Stomach smooth muscle (tissue), 2 donors: Measurements from ENCODE around the gene SMURF2.
"Not testable (repeated sequence)": the region's sequence is repeated elsewhere in the genome, so short reads cannot be mapped to it uniquely, and the experiment has no call there.

Experiments used
- H3K27ac ChIP-seq: one replicate; pipeline ENCODE4 v1.7.0; 2013; ENCODE audit warnings: mild to moderate bottlenecking, low read length, inconsistent platforms
- H3K27me3 ChIP-seq, 2 donors: one replicate each; pipeline ENCODE4 v1.7.0; 2013; ENCODE audit warnings: low read length in 2 of 2; ENCODE audit not compliant: insufficient read depth in 2 of 2, control insufficient read depth in 1 of 2
- H3K36me3 ChIP-seq, 2 donors: one replicate each; pipeline ENCODE4 v1.7.0; 2013; ENCODE audit warnings: low read length in 2 of 2; ENCODE audit not compliant: control insufficient read depth in 2 of 2, insufficient read depth in 2 of 2
- H3K4me1 ChIP-seq: one replicate; pipeline ENCODE4 v1.7.0; 2013; ENCODE audit warnings: low read length; ENCODE audit not compliant: control insufficient read depth, insufficient read depth
- H3K4me3 ChIP-seq, 2 donors: one replicate each; pipeline ENCODE4 v1.7.0; 2013; ENCODE audit warnings: low read length in 2 of 2
- H3K9ac ChIP-seq, 2 donors: one replicate each; pipeline ENCODE4 v1.7.0; 2013; ENCODE audit warnings: low read length in 2 of 2, mild to moderate bottlenecking in 1 of 2
- H3K9me3 ChIP-seq, 2 donors: one replicate each; pipeline ENCODE4 v1.7.0; 2013; ENCODE audit warnings: low read length in 2 of 2; ENCODE audit not compliant: control insufficient read depth in 2 of 2
- donor health status: healthy.
- donor health status: Pancreatic carcinoma.

The SMURF2 gene

GRCh38 chr17:64614266-64615027 lies 47.7 kb downstream of the SMURF2 start:
- Histone ChIP-seq H3K4me1 (peaks cover 4% of the 10 kb centered on the region), H3K27me3 (no peaks in the 10 kb centered on the region), H3K36me3 (no peaks in the 10 kb centered on the region), H3K9ac (no peak overlapping the region), H3K9me3 (no peaks in the 10 kb centered on the region), H3K4me3 (no peak overlapping the region), H3K27ac (no peak overlapping the region)

DNA sequence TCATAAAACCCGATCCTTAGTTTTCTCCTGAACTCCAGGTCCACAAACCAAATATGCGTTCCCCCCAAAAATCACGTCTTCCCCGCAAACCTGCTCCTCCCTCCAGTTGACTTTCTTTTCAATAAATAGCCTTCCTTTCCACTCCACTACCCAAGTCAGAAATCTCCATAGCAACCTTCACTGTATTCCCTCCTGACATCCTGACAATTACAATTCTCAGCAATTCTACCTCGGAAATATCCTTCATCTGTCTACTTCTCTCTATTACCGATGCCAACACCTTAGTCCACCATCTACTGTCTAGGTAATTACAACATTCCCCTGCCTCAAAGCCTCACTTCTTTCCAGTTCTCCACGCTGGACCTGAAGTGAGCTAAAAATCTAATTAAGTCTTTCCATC lies 50.7 kb downstream of the SMURF2 start:
- Histone ChIP-seq H3K36me3 (no peaks in the 10 kb centered on the region), H3K4me3 (no peak overlapping the region), H3K9ac (no peak overlapping the region), H3K4me1 (peaks cover 4% of the 10 kb centered on the region), H3K27me3 (no peaks in the 10 kb centered on the region), H3K27ac (no peak overlapping the region), H3K9me3 (no peaks in the 10 kb centered on the region)

DNA sequence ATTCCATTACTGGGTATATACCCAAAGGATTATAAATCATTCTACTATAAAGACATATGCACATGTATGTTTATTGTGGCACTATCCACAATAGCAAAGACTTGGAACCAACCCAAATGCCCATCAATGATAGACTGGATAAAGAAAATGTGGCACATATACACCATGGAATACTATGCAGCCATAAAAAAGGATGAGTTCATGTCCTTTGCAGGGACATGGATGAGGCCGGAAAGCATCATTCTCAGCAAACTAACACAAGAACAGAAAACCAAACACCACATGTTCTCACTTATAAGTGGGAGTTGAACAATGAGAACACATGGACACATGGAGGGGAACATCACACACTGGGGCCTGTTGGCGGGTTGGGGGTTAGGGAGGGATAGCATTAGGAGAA lies 51.9 kb downstream of the SMURF2 start:
- H3K9ac ChIP-seq, H3K36me3 ChIP-seq, H3K4me3 ChIP-seq, H3K27ac ChIP-seq, H3K4me1 ChIP-seq, H3K9me3 ChIP-seq, H3K27me3 ChIP-seq: not testable (repeated sequence)

GRCh38 chr17:64608571-64608981 lies 53.5 kb downstream of the SMURF2 start:
- no peak overlapping the region for H3K27ac ChIP-seq
- H3K27me3 ChIP-seq = no peaks in the 10 kb centered on the region
- H3K4me3 ChIP-seq = no peak overlapping the region
- H3K4me1 ChIP-seq = no peaks in the 10 kb centered on the region
- no peaks in the 10 kb centered on the region for H3K9me3 ChIP-seq
- H3K9ac ChIP-seq = no peak overlapping the region
- no peaks in the 10 kb centered on the region for H3K36me3 ChIP-seq

GRCh38 chr17:64607862-64608565 lies 54.1 kb downstream of the SMURF2 start:
- Histone ChIP-seq H3K27ac (no peak overlapping the region), H3K4me1 (no peaks in the 10 kb centered on the region), H3K4me3 (no peak overlapping the region), H3K36me3 (no peaks in the 10 kb centered on the region), H3K9me3 (no peaks in the 10 kb centered on the region), H3K9ac (no peak overlapping the region), H3K27me3 (no peaks in the 10 kb centered on the region)

GRCh38 chr17:64604532-64604931 lies 57.6 kb downstream of the SMURF2 start:
- H3K4me1 ChIP-seq, H3K27me3 ChIP-seq, H3K4me3 ChIP-seq, H3K36me3 ChIP-seq, H3K9me3 ChIP-seq, H3K27ac ChIP-seq, H3K9ac ChIP-seq: not testable (repeated sequence)

- no peaks in the 10 kb centered on the region for H3K4me1 ChIP-seq
- no peak overlapping the region for H3K9ac ChIP-seq
- H3K4me3 ChIP-seq = no peak overlapping the region
- H3K36me3 ChIP-seq = no peaks in the 10 kb centered on the region
- H3K9me3 ChIP-seq = no peaks in the 10 kb centered on the region
- no peak overlapping the region for H3K27ac ChIP-seq
- no peaks in the 10 kb centered on the region for H3K27me3 ChIP-seq
These were observed 58.1 kb downstream of the SMURF2 start for GRCh38 chr17:64603987-64604386.

- Histone ChIP-seq H3K27me3 (no peaks in the 10 kb centered on the region), H3K4me1 (no peaks in the 10 kb centered on the region), H3K9me3 (no peaks in the 10 kb centered on the region), H3K9ac (no peak overlapping the region), H3K36me3 (no peaks in the 10 kb centered on the region), H3K27ac (no peak overlapping the region), H3K4me3 (no peak overlapping the region)
These were observed 62.3 kb downstream of the SMURF2 start for GRCh38 chr17:64599827-64600226.

DNA sequence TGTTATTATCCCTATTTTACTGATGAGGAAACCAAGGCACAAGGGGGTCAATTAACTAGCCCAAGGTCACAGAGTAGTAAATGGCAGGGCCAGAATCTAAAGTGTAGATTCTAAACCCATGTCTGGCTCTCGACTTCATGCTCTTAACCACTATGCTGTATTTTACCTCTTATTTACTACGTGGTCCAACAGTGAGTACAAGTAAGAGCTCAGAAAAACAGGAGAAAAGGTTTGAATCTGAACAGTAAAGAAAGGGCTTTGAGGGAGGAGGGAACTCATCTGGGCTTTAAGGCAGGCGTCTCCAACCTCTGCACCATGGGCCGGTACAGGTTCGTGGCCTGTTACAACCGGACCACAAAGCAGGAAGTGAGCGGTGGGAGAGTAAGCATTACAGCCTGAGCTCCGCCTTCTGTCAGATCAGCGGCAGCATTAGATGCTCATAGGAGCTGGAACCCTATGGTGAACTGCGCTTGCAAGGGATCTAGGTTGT lies 62.9 kb downstream of the SMURF2 start:
- Histone ChIP-seq H3K4me1 (no peaks in the 10 kb centered on the region), H3K4me3 (no peak overlapping the region), H3K9ac (no peak overlapping the region), H3K9me3 (no peaks in the 10 kb centered on the region), H3K27me3 (no peaks in the 10 kb centered on the region), H3K27ac (no peak overlapping the region), H3K36me3 (no peaks in the 10 kb centered on the region)

GRCh38 chr17:64598672-64599071 lies 63.4 kb downstream of the SMURF2 start:
- no peaks in the 10 kb centered on the region for H3K9me3 ChIP-seq
- no peaks in the 10 kb centered on the region for H3K36me3 ChIP-seq
- no peak overlapping the region for H3K27ac ChIP-seq
- H3K4me3 ChIP-seq = no peak overlapping the region
- no peaks in the 10 kb centered on the region for H3K27me3 ChIP-seq
- H3K4me1 ChIP-seq = no peaks in the 10 kb centered on the region
- H3K9ac ChIP-seq = no peak overlapping the region

- Histone ChIP-seq H3K27me3 (no peaks in the 10 kb centered on the region), H3K4me3 (no peak overlapping the region), H3K4me1 (no peaks in the 10 kb centered on the region), H3K9ac (no peak overlapping the region), H3K36me3 (peaks cover 0 to 2% of the 10 kb centered on the region in 2 donors), H3K9me3 (no peaks in the 10 kb centered on the region), H3K27ac (no peak overlapping the region)
These were observed 65.1 kb downstream of the SMURF2 start for GRCh38 chr17:64596988-64597387.
